Testis (tissue), 2 donors: ENCODE measurements around the gene MTIF2.

Experiments used
- POLR2A ChIP-seq: fragments of 450-650 bp; IDR thresholded peaks from one replicate; pipeline ENCODE4 v1.6.1; 2017; ENCODE audit warnings: antibody characterized with exemption, mild to moderate bottlenecking, moderate library complexity
- TF ChIP-seq, protein P1 (sequence below), 3 experiments: fragments of 450-650 bp in 2 of 3; fragments of 200-600 bp in 1 of 3; sonication (generic) in 1 of 3; IDR thresholded peaks; one replicate each; pipeline ENCODE4 v1.5.1; 2016 to 2019; ENCODE audit warnings: antibody characterized with exemption in 3 of 3, mild to moderate bottlenecking in 2 of 3, moderate library complexity in 1 of 3

DNA sequence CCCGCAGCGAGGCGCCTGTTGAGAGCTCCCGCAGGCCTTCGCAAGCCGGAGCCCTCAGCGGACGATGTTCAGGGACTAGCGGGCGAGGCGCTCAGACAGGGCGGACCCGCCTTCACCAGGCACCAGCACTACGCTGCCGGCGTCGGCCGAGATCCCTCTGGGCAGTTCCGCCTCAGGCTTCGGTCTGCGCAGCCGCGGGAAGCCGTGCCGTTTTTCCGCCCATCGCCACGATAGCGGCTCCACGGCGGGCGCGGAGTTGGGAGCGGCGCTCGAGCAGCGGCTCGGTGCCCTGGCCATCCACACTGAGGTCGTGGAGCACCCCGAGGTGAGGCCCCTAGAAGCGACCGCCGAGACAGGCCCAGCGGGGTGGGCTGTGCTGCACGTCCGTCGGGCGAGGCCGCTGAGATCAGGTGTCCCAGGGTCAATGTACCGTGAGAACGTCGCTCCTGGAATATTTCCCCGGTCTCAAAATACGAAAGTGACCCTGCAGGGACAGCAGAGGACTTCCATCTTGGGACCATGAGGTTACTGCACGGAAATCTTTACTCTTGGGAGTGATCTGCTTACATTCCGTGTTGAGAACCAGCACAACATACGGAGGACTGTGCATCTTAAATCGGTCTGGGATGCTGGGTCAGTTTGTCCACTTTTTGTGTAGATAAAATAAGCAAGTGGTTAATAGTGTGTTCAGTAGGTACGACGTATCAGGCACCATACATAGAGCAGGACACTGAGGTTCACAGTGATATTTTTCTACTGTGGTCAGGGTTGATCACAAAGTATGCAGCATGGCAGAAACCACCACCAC is 13.3 kb upstream of the MTIF2 start:
- TF ChIP-seq, protein P1, sequence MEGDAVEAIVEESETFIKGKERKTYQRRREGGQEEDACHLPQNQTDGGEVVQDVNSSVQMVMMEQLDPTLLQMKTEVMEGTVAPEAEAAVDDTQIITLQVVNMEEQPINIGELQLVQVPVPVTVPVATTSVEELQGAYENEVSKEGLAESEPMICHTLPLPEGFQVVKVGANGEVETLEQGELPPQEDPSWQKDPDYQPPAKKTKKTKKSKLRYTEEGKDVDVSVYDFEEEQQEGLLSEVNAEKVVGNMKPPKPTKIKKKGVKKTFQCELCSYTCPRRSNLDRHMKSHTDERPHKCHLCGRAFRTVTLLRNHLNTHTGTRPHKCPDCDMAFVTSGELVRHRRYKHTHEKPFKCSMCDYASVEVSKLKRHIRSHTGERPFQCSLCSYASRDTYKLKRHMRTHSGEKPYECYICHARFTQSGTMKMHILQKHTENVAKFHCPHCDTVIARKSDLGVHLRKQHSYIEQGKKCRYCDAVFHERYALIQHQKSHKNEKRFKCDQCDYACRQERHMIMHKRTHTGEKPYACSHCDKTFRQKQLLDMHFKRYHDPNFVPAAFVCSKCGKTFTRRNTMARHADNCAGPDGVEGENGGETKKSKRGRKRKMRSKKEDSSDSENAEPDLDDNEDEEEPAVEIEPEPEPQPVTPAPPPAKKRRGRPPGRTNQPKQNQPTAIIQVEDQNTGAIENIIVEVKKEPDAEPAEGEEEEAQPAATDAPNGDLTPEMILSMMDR (IDR thresholded peaks at IDR 0.05): no peak
- no peak for TF ChIP-seq POLR2A
